Naive B cell (primary cell): ENCODE results near the gene ZBTB6. TPM values are rescaled to one million over a fixed set of nuclear protein-coding genes. Genes with fewer than 3 reads are reported as not detected.
A peak's percentile ranks its signal among the peaks of the same experiment; 100 is the strongest.
"Not testable (repeated sequence)": the region's sequence is repeated elsewhere in the genome, so short reads cannot be mapped to it uniquely, and the experiment has no call there.

Experiments
- ATAC-seq, 2 donors: fragments of 150-1000 bp; cut with Tn5 transposase; 2 replicates each; pipeline ENCODE4 v1.10.0; 2021; ENCODE audit warnings: low read depth in 2 of 2, mild to moderate bottlenecking in 2 of 2, moderate library complexity in 2 of 2
- DNase-seq: peaks from one replicate; pipeline ENCODE4 v3.0.0; 2022
- H3K27ac Mint-ChIP-seq, 6 donors: one replicate each; pipeline ENCODE4 v1.8.0; 2020 to 2022; ENCODE audit warnings: mild to moderate bottlenecking in 6 of 6, mixed read lengths in 6 of 6, moderate library complexity in 5 of 6, inconsistent platforms in 2 of 6
- H3K27me3 Mint-ChIP-seq, 3 donors: one replicate each; pipeline ENCODE4 v1.8.0; 2021 to 2022; ENCODE audit warnings: mixed read lengths in 3 of 3, mild to moderate bottlenecking in 1 of 3
- H3K36me3 Mint-ChIP-seq, 2 donors: one replicate each; pipeline ENCODE4 v1.8.0; 2020 to 2022; ENCODE audit warnings: mixed read lengths in 2 of 2, inconsistent platforms in 1 of 2, mild to moderate bottlenecking in 1 of 2
- H3K4me1 Mint-ChIP-seq, 3 donors: one replicate each; pipeline ENCODE4 v1.8.0; 2020 to 2022; ENCODE audit warnings: mixed read lengths in 3 of 3, inconsistent platforms in 1 of 3, mild to moderate bottlenecking in 1 of 3, moderate library complexity in 1 of 3
- H3K4me3 Mint-ChIP-seq, 8 donors: one replicate each; pipeline ENCODE4 v1.8.0; 2020 to 2022; ENCODE audit warnings: mild to moderate bottlenecking in 8 of 8, mixed read lengths in 8 of 8, moderate library complexity in 8 of 8, inconsistent platforms in 2 of 8
- H3K9me3 Mint-ChIP-seq, 7 donors: one replicate each; pipeline ENCODE4 v1.8.0; 2020 to 2022; ENCODE audit warnings: mixed read lengths in 7 of 7, mild to moderate bottlenecking in 5 of 7, inconsistent platforms in 2 of 7, moderate library complexity in 1 of 7
- polyA plus RNA-seq, 6 donors: library from polyadenylated mRNA; unstranded; fragments of 300-500 nt; fragmentation: Illumina TruSeq; gene quantifications; one replicate each; pipeline ENCODE4 v1.2.3, GENCODE V29; 2021; ENCODE audit warnings: low read depth in 6 of 6

ZBTB6 gene
- polyA plus RNA-seq, 6 donors from 2014 or later = 1.6 to 3.9 (median 2.6) TPM; not detected in 1

GRCh38 chr9:122906122-122906521, 7.0 kb downstream of the ZBTB6 start:
- Mint-ChIP-seq H3K4me1 (peaks cover 20 to 38% (median 21%) of the 10 kb centered on the region in 3 donors), H3K4me3 (peak overlapping the region in 4 of 8 donors; percentile 28 to 95 (median 48))
- H3K36me3 Mint-ChIP-seq = not testable (repeated sequence)

GRCh38 chr9:122904823-122905710, 8.1 kb downstream of the ZBTB6 start, which contains the start of gene RC3H2:
Gene RC3H2, minus strand, starts transcription at chr9:122905359. Its CDS starts 7,850 bp downstream, at chr9:122897509.
- Mint-ChIP-seq H3K27ac (peak within 1 kb of the TSS; percentile 94 to 98 (median 98)), H3K36me3 (no peaks in the 10 kb centered on the region), H3K27me3 (no peaks in the 10 kb centered on the region), H3K9me3 (peaks cover 0 to 2% (median 0%) of the 10 kb centered on the region in 7 donors), H3K4me1 (peaks cover 19 to 40% (median 21%) of the 10 kb centered on the region in 3 donors), H3K4me3 (peak within 1 kb of the TSS; percentile 88 to 96 (median 94))
- DNase-seq (peak; percentile 96), ATAC-seq (peak; percentile 81 to 87)

More at GRCh38 chr9:122906122-122906521, 7.0 kb downstream of the ZBTB6 start:
- not testable (repeated sequence) for H3K27ac Mint-ChIP-seq, DNase-seq, H3K9me3 Mint-ChIP-seq, H3K27me3 Mint-ChIP-seq, ATAC-seq

- Mint-ChIP-seq H3K27me3 (no peaks in the 10 kb centered on the region), H3K27ac (peak overlapping the region; percentile 94 to 98 (median 94)), H3K4me1 (peaks cover 19 to 44% (median 25%) of the 10 kb centered on the region in 3 donors), H3K9me3 (peaks cover 0 to 2% (median 0%) of the 10 kb centered on the region in 7 donors), H3K36me3 (no peaks in the 10 kb centered on the region), H3K4me3 (peak overlapping the region; percentile 88 to 96 (median 93))
- DNase-seq (no peak), ATAC-seq (peak in 1 of 2 donors; percentile 1)
Observed at GRCh38 chr9:122904466-122904822, 8.7 kb downstream of the ZBTB6 start.

DNA sequence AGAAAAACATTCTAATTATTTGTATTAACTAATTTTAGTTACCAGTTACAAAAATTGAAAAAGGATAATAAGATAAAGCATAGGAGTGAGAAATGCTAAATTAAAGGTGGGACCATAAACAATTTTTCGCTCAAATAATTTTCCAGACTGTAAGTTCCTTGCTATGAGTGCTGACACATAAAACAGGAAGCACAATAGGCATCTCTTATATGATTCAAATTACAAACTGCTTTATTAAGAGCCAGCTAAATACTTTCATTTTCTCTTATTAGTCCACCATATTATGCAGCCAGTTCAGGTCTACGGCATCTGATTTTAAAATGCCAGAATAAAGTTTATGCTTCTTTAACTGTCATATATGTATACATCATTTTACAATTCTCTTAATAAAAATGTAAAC, 12.3 kb downstream of the ZBTB6 start:
- Mint-ChIP-seq H3K4me3 (peak overlapping the region; percentile 25 to 79 (median 51)), H3K4me1 (peaks cover 24 to 60% (median 38%) of the 10 kb centered on the region in 3 donors), H3K27me3 (no peaks in the 10 kb centered on the region), H3K36me3 (peaks cover 0 to 3% of the 10 kb centered on the region in 2 donors), H3K9me3 (peaks cover 0 to 2% (median 0%) of the 10 kb centered on the region in 7 donors), H3K27ac (peak overlapping the region; percentile 15 to 75 (median 51))
- DNase-seq (peak; percentile 26), ATAC-seq (peak; percentile 13 to 19)

DNA sequence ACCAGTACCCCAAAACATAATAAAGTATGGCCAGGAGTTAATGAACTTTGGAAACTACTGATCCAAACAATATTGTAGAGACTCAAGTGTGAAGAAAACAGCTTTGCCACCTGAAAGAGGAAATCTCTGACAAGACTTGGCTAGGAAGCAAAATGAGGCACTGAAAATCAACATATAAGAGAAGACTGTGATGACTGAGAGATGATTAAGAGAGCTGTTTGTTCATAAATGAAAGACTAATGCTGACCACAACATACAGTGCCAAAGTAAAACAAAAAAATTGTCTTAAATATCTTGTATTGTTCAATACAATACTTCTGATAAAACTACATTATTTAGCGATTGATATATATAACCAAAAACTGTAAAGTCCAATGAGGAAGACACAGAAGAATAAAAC, 15.2 kb downstream of the ZBTB6 start:
- DNase-seq (no peak), ATAC-seq (no peak)
- peak overlapping the region in 4 of 6 donors; percentile 48 to 81 (median 66) for H3K27ac Mint-ChIP-seq
- peak overlapping the region in 1 of 8 donors; percentile 15 for H3K4me3 Mint-ChIP-seq
- no peaks in the 10 kb centered on the region for H3K9me3 Mint-ChIP-seq
- no peaks in the 10 kb centered on the region for H3K27me3 Mint-ChIP-seq
- H3K4me1 Mint-ChIP-seq = peaks cover 9 to 41% (median 17%) of the 10 kb centered on the region in 3 donors
- H3K36me3 Mint-ChIP-seq = peaks cover 3 to 9% of the 10 kb centered on the region in 2 donors

- H3K9me3 Mint-ChIP-seq = no peaks in the 10 kb centered on the region
- H3K4me3 Mint-ChIP-seq = no peak overlapping the region
- DNase-seq = no peak
- peaks cover 10 to 18% of the 10 kb centered on the region in 2 donors for H3K36me3 Mint-ChIP-seq
- H3K4me1 Mint-ChIP-seq = peaks cover 0 to 5% (median 3%) of the 10 kb centered on the region in 3 donors
- no peak for ATAC-seq
- H3K27ac Mint-ChIP-seq = peak overlapping the region in 3 of 6 donors; percentile 13 to 73 (median 60)
- H3K27me3 Mint-ChIP-seq = no peaks in the 10 kb centered on the region
Observed at GRCh38 chr9:122888480-122888879, 24.6 kb downstream of the ZBTB6 start.

- Mint-ChIP-seq H3K9me3 (no peaks in the 10 kb centered on the region), H3K27me3 (no peaks in the 10 kb centered on the region), H3K27ac (no peak overlapping the region), H3K4me3 (no peak overlapping the region), H3K36me3 (peaks cover 9 to 11% of the 10 kb centered on the region in 2 donors), H3K4me1 (peaks cover 0 to 2% (median 0%) of the 10 kb centered on the region in 3 donors)
- peak; percentile 28 to 40 for ATAC-seq
- DNase-seq = no peak
Observed at GRCh38 chr9:122883125-122883524, 30.0 kb downstream of the ZBTB6 start.

GRCh38 chr9:122879443-122879842, 33.7 kb downstream of the ZBTB6 start:
- peaks cover 19 to 23% of the 10 kb centered on the region in 2 donors for H3K36me3 Mint-ChIP-seq
- no peaks in the 10 kb centered on the region for H3K9me3 Mint-ChIP-seq
- H3K27ac Mint-ChIP-seq = no peak overlapping the region
- no peaks in the 10 kb centered on the region for H3K27me3 Mint-ChIP-seq
- no peak for DNase-seq
- ATAC-seq = no peak
- peaks cover 13 to 15% (median 15%) of the 10 kb centered on the region in 3 donors for H3K4me1 Mint-ChIP-seq
- H3K4me3 Mint-ChIP-seq = no peak overlapping the region

GRCh38 chr9:122875523-122875922, 37.6 kb downstream of the ZBTB6 start:
- Mint-ChIP-seq H3K36me3 (peaks cover 17 to 32% of the 10 kb centered on the region in 2 donors), H3K4me3 (no peak overlapping the region), H3K9me3 (no peaks in the 10 kb centered on the region), H3K27me3 (no peaks in the 10 kb centered on the region), H3K4me1 (peaks cover 13 to 15% (median 15%) of the 10 kb centered on the region in 3 donors), H3K27ac (peak overlapping the region in 5 of 6 donors; percentile 19 to 61 (median 44))
- ATAC-seq = peak in 1 of 2 donors; percentile 43
- DNase-seq = no peak

GRCh38 chr9:122867276-122867675, 45.8 kb downstream of the ZBTB6 start:
- H3K9me3 Mint-ChIP-seq, H3K27ac Mint-ChIP-seq, H3K4me3 Mint-ChIP-seq, H3K4me1 Mint-ChIP-seq, ATAC-seq, DNase-seq, H3K27me3 Mint-ChIP-seq: not testable (repeated sequence)
- peaks cover 10 to 13% of the 10 kb centered on the region in 2 donors for H3K36me3 Mint-ChIP-seq

DNA sequence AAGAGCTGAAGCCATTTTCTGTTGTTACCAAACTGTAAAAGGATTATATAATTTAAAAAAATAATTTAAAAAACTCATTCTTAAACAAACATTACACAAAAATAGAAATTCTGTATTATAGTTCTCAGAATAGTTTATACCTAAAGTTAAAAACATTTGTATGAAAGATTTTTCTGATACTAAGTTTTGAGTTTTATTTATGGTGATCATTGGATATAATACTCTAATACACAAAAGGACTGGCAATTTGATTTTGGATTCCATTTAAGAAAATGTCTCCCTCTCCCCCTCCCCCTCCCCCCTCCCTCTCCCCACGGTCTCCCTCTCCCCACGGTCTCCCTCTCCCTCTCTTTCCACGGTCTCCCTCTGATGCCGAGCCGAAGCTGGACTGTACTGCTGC, 47.0 kb downstream of the ZBTB6 start:
- H3K4me3 Mint-ChIP-seq = no peak overlapping the region
- H3K9me3 Mint-ChIP-seq = no peaks in the 10 kb centered on the region
- DNase-seq = no peak
- no peak for ATAC-seq
- H3K4me1 Mint-ChIP-seq = peaks cover 0 to 8% (median 4%) of the 10 kb centered on the region in 3 donors
- peaks cover 6 to 9% of the 10 kb centered on the region in 2 donors for H3K36me3 Mint-ChIP-seq
- H3K27me3 Mint-ChIP-seq = no peaks in the 10 kb centered on the region
- no peak overlapping the region for H3K27ac Mint-ChIP-seq

- Mint-ChIP-seq H3K36me3 (peaks cover 1 to 6% of the 10 kb centered on the region in 2 donors), H3K9me3 (no peaks in the 10 kb centered on the region), H3K4me1 (peaks cover 0 to 8% (median 4%) of the 10 kb centered on the region in 3 donors), H3K27me3 (no peaks in the 10 kb centered on the region), H3K4me3 (no peak overlapping the region), H3K27ac (peak overlapping the region in 1 of 6 donors; percentile 18)
- no peak for ATAC-seq
- DNase-seq = no peak
Observed at GRCh38 chr9:122865300-122865699, 47.8 kb downstream of the ZBTB6 start.

DNA sequence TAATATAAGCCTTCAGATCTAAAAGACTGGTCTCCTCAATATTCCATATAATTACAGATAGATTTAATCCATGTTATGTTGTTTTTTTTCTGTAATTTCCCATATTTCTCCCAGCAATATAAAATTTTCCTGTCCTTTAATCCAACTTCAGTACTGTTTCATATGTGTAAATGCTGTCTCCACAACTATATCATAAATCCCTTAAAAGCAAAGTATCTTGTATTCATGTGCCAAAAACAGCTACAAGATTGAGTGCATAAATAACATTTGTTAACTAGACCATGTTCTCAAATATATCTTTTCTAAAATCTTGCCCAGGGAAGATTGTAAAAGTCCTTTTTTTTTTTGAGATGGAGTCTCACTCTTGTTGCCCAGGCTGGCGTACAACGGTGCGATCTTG, 49.7 kb downstream of the ZBTB6 start:
- peaks cover 0 to 2% (median 0%) of the 10 kb centered on the region in 7 donors for H3K9me3 Mint-ChIP-seq
- no peak overlapping the region for H3K4me3 Mint-ChIP-seq
- peaks cover 0 to 8% (median 4%) of the 10 kb centered on the region in 3 donors for H3K4me1 Mint-ChIP-seq
- ATAC-seq (no peak), DNase-seq (no peak)
- H3K36me3 Mint-ChIP-seq = peaks cover 7 to 15% of the 10 kb centered on the region in 2 donors
- peak overlapping the region in 2 of 6 donors; percentile 67 to 80 for H3K27ac Mint-ChIP-seq
- H3K27me3 Mint-ChIP-seq = no peaks in the 10 kb centered on the region
